Measurements from ENCODE around the gene SYTL3. TPM values are rescaled to one million over a fixed set of nuclear protein-coding genes. Genes with fewer than 3 reads are reported as not detected.

Gene SYTL3, protein sequence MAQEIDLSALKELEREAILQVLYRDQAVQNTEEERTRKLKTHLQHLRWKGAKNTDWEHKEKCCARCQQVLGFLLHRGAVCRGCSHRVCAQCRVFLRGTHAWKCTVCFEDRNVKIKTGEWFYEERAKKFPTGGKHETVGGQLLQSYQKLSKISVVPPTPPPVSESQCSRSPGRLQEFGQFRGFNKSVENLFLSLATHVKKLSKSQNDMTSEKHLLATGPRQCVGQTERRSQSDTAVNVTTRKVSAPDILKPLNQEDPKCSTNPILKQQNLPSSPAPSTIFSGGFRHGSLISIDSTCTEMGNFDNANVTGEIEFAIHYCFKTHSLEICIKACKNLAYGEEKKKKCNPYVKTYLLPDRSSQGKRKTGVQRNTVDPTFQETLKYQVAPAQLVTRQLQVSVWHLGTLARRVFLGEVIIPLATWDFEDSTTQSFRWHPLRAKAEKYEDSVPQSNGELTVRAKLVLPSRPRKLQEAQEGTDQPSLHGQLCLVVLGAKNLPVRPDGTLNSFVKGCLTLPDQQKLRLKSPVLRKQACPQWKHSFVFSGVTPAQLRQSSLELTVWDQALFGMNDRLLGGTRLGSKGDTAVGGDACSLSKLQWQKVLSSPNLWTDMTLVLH
- total RNA-seq (2022; extraction: Qiagen RNA extraction): 1.3 to 1.9 TPM (median 1.6 TPM) in 5 replicates

DNA sequence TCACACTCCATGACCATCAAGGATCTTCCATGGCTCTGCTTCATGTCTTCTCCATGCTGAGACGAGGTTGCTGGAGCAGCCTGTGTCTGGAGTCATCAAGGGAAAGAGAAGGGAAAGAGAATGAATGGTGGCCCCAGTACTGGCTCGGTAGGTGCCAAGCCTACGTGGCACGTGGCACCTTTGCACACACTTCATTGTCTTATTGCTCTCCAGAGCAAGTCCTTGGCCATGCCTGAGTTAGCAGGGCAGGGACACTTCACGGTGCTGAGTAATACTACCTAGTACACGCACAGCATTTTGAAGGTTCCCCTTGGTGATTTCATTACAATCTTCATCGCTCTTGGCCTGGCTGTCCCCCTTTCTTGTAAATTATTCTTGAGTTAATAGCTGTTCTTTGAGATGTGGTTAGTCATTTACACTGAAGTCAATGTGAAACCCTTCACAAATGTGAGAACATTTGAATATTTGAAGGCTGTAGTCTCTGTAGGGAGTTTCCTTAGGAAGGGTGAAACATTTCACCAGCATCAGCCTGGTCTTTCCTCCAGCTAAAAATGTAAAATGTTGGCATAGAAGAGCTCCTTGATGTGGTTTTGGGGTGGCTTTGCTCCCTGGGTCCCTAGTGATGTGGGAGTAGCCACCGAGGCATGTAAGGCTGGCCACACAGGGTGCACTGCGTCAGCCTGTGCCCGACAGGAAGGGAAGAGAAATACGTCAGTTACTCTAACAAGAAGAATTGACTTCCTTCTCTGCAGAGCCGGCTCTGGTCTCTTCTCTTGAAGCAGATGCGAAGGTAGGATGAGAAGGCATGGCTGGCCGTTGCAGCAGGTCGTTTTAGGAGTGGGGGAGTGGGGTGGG lies at the start of gene SYTL3:
Gene SYTL3 (plus strand): TSS at position 766 of the 855 bp plus-strand sequence. CDS start 13,215 bp downstream, outside the sequence.

DNA sequence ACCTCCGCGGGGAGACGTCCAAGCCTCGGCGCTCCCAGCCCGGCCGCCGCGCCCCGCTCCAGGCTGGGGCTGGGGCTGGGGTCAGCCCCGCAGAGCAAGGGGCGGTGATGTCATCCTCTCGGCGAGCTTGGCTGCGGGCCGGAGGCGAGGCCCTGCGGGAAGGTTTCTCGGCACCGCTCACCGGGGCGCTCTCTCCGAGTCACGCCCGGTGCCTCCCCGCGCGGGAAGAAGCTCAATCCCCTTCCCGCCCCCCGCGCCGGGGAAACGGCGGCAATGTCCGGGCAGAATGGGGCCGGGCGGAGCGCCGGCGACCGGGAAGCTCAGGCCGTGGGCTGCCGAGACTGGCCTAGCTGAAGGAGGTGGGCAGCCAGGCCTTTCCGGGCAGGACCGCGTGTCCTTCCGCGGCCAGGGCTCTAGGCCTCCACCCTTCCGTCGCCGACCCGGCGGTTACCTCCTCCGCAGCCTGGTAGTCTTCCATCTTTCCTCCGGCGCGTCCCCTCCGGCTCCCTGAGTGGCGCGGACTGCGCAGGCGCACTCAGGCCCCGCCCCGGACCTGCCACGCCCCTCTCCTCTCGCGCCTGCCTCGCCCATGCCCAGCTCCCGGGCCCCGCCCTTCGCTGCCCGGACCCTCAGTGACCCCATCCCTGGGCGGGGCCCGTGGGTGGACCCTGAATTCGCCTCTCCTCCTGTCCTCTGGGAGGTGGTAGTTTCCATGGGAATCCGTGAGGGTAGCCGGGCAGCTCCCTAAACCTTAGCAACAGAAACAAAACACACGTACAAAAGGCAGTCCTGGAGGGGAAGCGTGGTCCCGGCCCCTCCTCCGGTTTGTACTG lies 5.4 kb upstream of the SYTL3 start, which contains the start of gene DYNLT1:
Gene DYNLT1 (minus strand): TSS at position 513 of the 833 bp plus-strand sequence. CDS start 35 bp downstream, at position 478.

Other genes starting within 250 kb of the SYTL3 start
- 11.6 to 17.0 TPM (median 14.8 TPM) in 5 replicates for gene TMEM181, start 90.0 kb upstream of the SYTL3 start, total RNA-seq (2022; extraction: Qiagen RNA extraction)
- gene DYNLT1, start 5.3 kb upstream of the SYTL3 start, total RNA-seq (2022; extraction: Qiagen RNA extraction): 112 to 115 TPM (median 113 TPM) in 5 replicates
- 395 to 538 TPM (median 436 TPM) in 5 replicates for gene EZR, start 169.3 kb downstream of the SYTL3 start, total RNA-seq (2022; extraction: Qiagen RNA extraction)

All from A549 treated with Hydrocortisone at 1 μM for 4 hours (cell line).